SU-DHL-6 (cell line): Measurements from ENCODE around the gene KRTAP10-5.

ENCODE experiments used
- H2AFZ ChIP-seq: fragments of 200-600 bp; sonication (generic); 2 replicates; pipeline ENCODE4 v1.6.1; 2014; ENCODE audit warnings: low read depth, mild to moderate bottlenecking, moderate library complexity, mixed read lengths, antibody characterized with exemption, low read length; ENCODE audit not compliant: severe bottlenecking
- H3F3A ChIP-seq: fragments of 200-600 bp; shearing (Covaris generic); 2 replicates; pipeline ENCODE4 v1.6.0; 2016; ENCODE audit warnings: antibody characterized with exemption, mild to moderate bottlenecking; ENCODE audit not compliant: insufficient read depth
- H3K27ac ChIP-seq: fragments of 200-600 bp; sonication (generic); 2 replicates; pipeline ENCODE4 v1.5.1; 2016; ENCODE audit warnings: low read depth, mild to moderate bottlenecking, low read length, moderate library complexity, mixed read lengths
- H3K27me3 ChIP-seq: fragments of 200-600 bp; sonication (generic), shearing (Covaris generic); 2 replicates; pipeline ENCODE4 v1.6.0; 2014; ENCODE audit warnings: mild to moderate bottlenecking, low read length
- H3K36me3 ChIP-seq: fragments of 200-600 bp; sonication (generic); 2 replicates; pipeline ENCODE4 v1.6.1; 2014; ENCODE audit warnings: mild to moderate bottlenecking, low read length, mixed read lengths
- H3K4me2 ChIP-seq: fragments of 300-600, 200-600 bp; shearing (Covaris generic), sonication (generic); 2 replicates; pipeline ENCODE4 v1.6.0; 2014; ENCODE audit warnings: low read length, low read depth, mild to moderate bottlenecking; ENCODE audit not compliant: poor library complexity, severe bottlenecking
- H3K4me3 ChIP-seq: fragments of 200-600 bp; sonication (generic); 2 replicates; pipeline ENCODE4 v1.5.1; 2014; ENCODE audit warnings: antibody characterized with exemption, low read length, mild to moderate bottlenecking, mixed read lengths; ENCODE audit not compliant: insufficient read depth, poor library complexity, severe bottlenecking
- H3K79me2 ChIP-seq: fragments of 200-600 bp; sonication (generic); 2 replicates; pipeline ENCODE4 v1.6.1; 2014; ENCODE audit warnings: mild to moderate bottlenecking, low read length, moderate library complexity; ENCODE audit not compliant: insufficient read depth
- H3K9ac ChIP-seq: fragments of 200-600 bp; sonication (generic); 2 replicates; pipeline ENCODE4 v1.7.0; 2014; ENCODE audit warnings: mild to moderate bottlenecking, low read length
- H3K9me2 ChIP-seq: fragments of 200-600 bp; sonication (generic); replicated peaks from 2 replicates; pipeline ENCODE4 v1.6.1; 2014; ENCODE audit warnings: low read length; ENCODE audit not compliant: insufficient read depth
- H3K9me3 ChIP-seq: fragments of 200-600 bp; sonication (generic); 2 replicates; pipeline ENCODE4 v1.6.1; 2014; ENCODE audit warnings: low read length, mixed read lengths; ENCODE audit not compliant: insufficient read depth
- H4K20me1 ChIP-seq: fragments of 200-600 bp; sonication (generic); 2 replicates; pipeline ENCODE4 v1.6.1; 2014; ENCODE audit warnings: low read depth, mild to moderate bottlenecking, antibody characterized with exemption, low read length, moderate library complexity, mixed read lengths
- EZH2phosphoT487 ChIP-seq: fragments of 200-600 bp; sonication (generic), shearing (Covaris generic); conservative IDR thresholded peaks from 2 replicates; pipeline ENCODE4 v1.6.1; 2018; ENCODE audit warnings: mild to moderate bottlenecking, antibody characterized with exemption, low read length, moderate library complexity, mixed read lengths
- TF ChIP-seq, protein P1 (sequence below): fragments of 200-600 bp; sonication (generic); IDR thresholded peaks from one replicate; pipeline ENCODE4 v1.5.1; 2017; ENCODE audit warnings: antibody characterized with exemption, mild to moderate bottlenecking, low read length, moderate library complexity; ENCODE audit not compliant: insufficient read depth, poor library complexity, severe bottlenecking

KRTAP10-5 gene

DNA sequence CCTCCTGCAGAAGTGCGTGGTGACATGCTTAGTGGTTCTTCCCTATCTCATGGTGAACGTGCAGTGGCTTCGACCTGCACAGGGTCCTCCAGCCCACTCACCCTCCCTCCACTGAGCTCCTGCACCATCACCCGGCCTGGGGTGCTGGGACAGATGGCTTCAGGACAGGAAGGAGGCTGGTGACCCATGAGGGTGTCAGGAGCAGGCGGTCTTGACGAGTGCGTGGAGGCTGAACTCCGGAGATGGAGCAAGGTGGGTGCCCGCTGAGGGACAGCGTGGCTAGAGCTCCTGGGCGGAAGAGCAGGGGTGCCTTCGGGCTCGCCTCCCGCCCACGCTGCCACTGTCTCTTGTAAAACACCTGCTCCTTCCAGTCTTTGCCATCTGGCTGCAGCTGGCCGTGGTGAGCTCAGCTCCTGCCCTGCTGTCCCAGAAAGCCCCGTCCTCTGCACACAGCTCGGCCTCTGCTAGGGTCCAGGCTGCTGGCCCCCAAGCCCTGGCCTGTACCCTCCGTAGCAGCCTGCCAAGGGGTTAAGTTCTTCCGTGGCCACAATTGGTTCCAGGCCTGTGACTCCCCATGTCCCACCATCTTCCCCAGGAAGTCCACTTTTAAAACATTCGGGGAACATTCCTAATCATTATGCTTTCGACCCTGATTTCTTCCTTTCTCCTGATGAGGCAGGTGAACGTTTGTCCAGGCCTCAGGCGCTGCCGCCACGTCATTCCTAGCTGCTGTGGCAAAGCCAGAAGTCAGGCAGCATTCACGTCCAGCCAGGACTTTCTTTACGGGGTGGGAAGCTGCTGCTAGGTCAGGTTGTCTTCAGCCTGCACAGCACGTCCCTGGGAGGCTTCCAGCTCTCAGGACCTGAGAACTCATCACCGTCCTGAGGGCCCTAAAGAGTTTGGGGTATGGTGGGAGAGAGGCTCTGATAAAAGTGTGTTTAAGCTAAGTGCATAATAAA lies 48.5 kb downstream of the KRTAP10-5 start:
- H3K4me3 ChIP-seq, result no peak overlapping the region
- no peaks in the 10 kb centered on the region for H3K9me2 ChIP-seq
- H4K20me1 ChIP-seq, result no peaks in the 10 kb centered on the region
- no peaks in the 10 kb centered on the region for H3K79me2 ChIP-seq
- H2AFZ ChIP-seq, result no peak overlapping the region
- H3F3A ChIP-seq, result no peaks in the 10 kb centered on the region
- no peaks in the 10 kb centered on the region for H3K36me3 ChIP-seq
- H3K27me3 ChIP-seq, result no peaks in the 10 kb centered on the region
- no peak overlapping the region for H3K27ac ChIP-seq
- no peaks in the 10 kb centered on the region for H3K9me3 ChIP-seq
- TF ChIP-seq EZH2phosphoT487, result no peak
- TF ChIP-seq, protein P1, sequence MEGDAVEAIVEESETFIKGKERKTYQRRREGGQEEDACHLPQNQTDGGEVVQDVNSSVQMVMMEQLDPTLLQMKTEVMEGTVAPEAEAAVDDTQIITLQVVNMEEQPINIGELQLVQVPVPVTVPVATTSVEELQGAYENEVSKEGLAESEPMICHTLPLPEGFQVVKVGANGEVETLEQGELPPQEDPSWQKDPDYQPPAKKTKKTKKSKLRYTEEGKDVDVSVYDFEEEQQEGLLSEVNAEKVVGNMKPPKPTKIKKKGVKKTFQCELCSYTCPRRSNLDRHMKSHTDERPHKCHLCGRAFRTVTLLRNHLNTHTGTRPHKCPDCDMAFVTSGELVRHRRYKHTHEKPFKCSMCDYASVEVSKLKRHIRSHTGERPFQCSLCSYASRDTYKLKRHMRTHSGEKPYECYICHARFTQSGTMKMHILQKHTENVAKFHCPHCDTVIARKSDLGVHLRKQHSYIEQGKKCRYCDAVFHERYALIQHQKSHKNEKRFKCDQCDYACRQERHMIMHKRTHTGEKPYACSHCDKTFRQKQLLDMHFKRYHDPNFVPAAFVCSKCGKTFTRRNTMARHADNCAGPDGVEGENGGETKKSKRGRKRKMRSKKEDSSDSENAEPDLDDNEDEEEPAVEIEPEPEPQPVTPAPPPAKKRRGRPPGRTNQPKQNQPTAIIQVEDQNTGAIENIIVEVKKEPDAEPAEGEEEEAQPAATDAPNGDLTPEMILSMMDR, result no peak
- H3K4me2 ChIP-seq, result no peak overlapping the region
- H3K9ac ChIP-seq, result no peak overlapping the region

DNA sequence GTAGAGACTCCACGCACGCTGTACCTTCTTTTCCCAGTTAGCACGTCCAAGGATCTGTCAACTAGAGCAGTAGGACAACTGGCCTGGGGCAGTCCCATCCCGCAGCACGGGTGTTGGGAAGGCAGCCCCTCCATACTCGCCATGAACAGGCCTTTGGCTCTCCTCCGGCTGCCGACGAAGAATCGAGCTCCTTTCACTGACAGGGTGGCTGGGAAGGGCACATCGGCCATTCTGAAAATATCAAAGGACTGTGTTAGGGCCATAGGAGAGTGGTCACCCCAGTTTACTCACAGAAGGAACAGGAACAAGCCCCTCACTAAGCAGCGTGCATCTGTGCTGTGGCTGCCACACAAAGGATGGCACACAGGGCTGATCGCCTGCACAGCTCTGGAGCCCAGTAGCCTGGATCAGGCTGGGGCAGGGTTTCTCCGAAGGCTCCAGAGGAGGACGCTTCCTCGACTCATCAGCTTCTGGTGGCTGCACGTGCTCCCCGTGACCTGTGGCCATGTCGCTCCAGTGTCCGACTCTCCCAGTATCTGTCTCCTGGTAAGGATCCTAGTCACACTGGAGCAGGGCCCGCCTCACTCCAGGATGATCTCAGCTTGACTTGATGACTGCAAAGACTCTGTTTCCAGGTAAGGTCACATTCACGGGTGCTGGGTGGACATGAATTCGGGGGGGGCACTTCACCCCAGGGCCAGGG lies 49.4 kb downstream of the KRTAP10-5 start:
- Histone ChIP-seq H3F3A (no peaks in the 10 kb centered on the region), H4K20me1 (no peaks in the 10 kb centered on the region), H2AFZ (no peak overlapping the region), H3K4me2 (no peak overlapping the region), H3K9me2 (no peaks in the 10 kb centered on the region), H3K27me3 (no peaks in the 10 kb centered on the region), H3K79me2 (no peaks in the 10 kb centered on the region), H3K36me3 (no peaks in the 10 kb centered on the region), H3K4me3 (no peak overlapping the region), H3K9ac (no peak overlapping the region), H3K9me3 (no peaks in the 10 kb centered on the region), H3K27ac (no peak overlapping the region)
- TF ChIP-seq, protein P1, result no peak
- no peak for TF ChIP-seq EZH2phosphoT487

DNA sequence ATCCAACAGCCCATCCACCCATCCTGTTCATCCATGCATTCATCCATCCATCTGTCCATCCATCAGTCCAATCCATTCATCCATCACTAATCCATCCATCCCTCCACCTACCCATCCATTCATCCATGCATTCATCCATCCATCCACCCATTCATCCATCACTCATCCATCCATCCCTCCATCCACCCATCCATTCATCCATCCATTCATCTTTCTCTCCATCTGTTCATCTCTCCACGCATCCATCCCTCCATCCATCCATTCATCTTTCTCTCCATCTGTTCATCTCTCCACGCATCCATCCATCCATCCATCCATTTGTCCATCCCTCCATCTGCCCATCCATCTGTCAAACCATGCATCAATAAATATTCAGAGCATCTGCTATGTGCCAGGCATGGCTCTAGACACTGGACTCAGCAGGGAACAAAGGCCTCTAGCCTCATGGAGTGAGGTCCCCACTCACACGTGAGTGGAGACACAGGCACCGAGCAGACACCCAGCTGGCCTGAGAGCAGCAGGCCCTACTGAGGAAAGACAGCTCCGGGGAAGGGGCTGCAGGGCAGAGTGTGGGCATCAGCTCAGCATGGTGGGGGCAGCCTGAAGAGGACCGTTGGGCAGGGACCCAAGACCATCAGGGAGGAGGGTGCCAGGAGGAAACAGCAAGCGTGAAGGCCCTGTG lies 50.0 kb downstream of the KRTAP10-5 start:
- H3K9me2 ChIP-seq, result no peaks in the 10 kb centered on the region
- H3K79me2 ChIP-seq, result no peaks in the 10 kb centered on the region
- TF ChIP-seq, protein P1, result no peak
- TF ChIP-seq EZH2phosphoT487, result no peak
- H3K9me3 ChIP-seq, result no peaks in the 10 kb centered on the region
- H3K4me2 ChIP-seq, result no peak overlapping the region
- H3K4me3 ChIP-seq, result no peak overlapping the region
- no peaks in the 10 kb centered on the region for H3K27me3 ChIP-seq
- no peak overlapping the region for H2AFZ ChIP-seq
- H4K20me1 ChIP-seq, result no peaks in the 10 kb centered on the region
- no peaks in the 10 kb centered on the region for H3F3A ChIP-seq
- H3K27ac ChIP-seq, result no peak overlapping the region
- H3K9ac ChIP-seq, result no peak overlapping the region
- no peaks in the 10 kb centered on the region for H3K36me3 ChIP-seq
